Activated B cell treated with CpG ODN at 0.5 μM for 24 hours (primary cell): ENCODE data around the gene CYTL1. TPM values are rescaled to one million over a fixed set of nuclear protein-coding genes. Genes with fewer than 3 reads are reported as not detected.
"Not testable (repeated sequence)": the region's sequence is repeated elsewhere in the genome, so short reads cannot be mapped to it uniquely, and the experiment has no call there.

ENCODE experiments used
- ATAC-seq: fragments of 200-7000 bp; cut with Tn5 transposase; one replicate; pipeline ENCODE4 v1.10.0; 2021; ENCODE audit warnings: low read depth, mild to moderate bottlenecking, moderate library complexity
- CTCF ChIA-PET: fragments of 350-600 bp; sonication (Branson Sonifier 250); formaldehyde crosslinking; loops from one replicate; lab custom pipeline; 2021; ENCODE audit warnings: antibody characterized with exemption; lab: Charles Lee
- POLR2A ChIA-PET: fragments of 350-600 bp; sonication (Branson Sonifier 250); formaldehyde crosslinking; loops from one replicate; lab custom pipeline; 2021; ENCODE audit warnings: antibody characterized with exemption; lab: Charles Lee
- DNase-seq: peaks from one replicate; pipeline ENCODE4 v3.0.0; 2022
- H3K27ac Mint-ChIP-seq: one replicate; pipeline ENCODE4 v1.8.0; 2020; ENCODE audit warnings: mixed read lengths
- H3K27me3 Mint-ChIP-seq: one replicate; pipeline ENCODE4 v1.8.0; 2021; ENCODE audit warnings: mixed read lengths
- H3K36me3 Mint-ChIP-seq: one replicate; pipeline ENCODE4 v1.8.0; 2021; ENCODE audit warnings: low read depth, mixed read lengths
- H3K4me1 Mint-ChIP-seq: one replicate; pipeline ENCODE4 v1.8.0; 2021; ENCODE audit warnings: mixed read lengths
- H3K4me3 Mint-ChIP-seq: one replicate; pipeline ENCODE4 v1.8.0; 2020; ENCODE audit warnings: mild to moderate bottlenecking, mixed read lengths
- H3K9me3 Mint-ChIP-seq: one replicate; pipeline ENCODE4 v1.8.0; 2020; ENCODE audit warnings: mixed read lengths
- intact Hi-C: fragments of 100-400 bp; cut with micrococcal nuclease; formaldehyde crosslinking; loops from one replicate; pipeline ENCODE4 v1.15.1; 2024
- total RNA-seq: library from RNA; stranded (reverse); gene quantifications from 2 replicates; pipeline ENCODE4 v1.2.3, GENCODE V29; 2022
- TF ChIP-seq, protein P1 (sequence below): fragments of 200-600 bp; IDR thresholded peaks from one replicate; pipeline ENCODE4 v1.8.0; 2022; ENCODE audit warnings: antibody characterized with exemption, mild to moderate bottlenecking

Gene CYTL1
- total RNA-seq: not detected in 2 replicates

DNA sequence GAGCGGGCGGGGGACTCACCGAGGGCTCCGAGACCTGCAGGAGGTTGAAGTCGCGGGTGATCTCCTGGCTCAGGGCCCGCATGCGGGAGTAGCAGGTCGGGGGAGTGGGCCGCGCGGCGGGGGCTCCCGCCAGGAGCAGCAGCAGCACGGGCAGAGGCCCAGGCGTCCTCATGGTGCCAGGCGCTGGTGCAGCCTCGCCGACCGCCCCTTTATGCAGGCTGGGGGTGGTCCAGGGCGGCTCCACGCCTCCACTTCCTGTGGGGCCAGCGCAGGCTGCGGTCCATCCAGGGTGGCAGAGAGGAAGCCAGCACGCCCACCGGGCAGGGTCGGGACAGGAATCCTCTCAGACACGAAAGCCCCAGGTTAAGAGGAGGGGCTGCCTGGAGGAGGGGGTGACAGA is at the start of gene CYTL1:
CYTL1 (minus strand) TSS at position 185 of the 400 bp plus-strand sequence; CDS start at position 172, 13 bp downstream.
- DNase-seq (no peak), ATAC-seq (no peak)
- Mint-ChIP-seq H3K9me3 (peaks cover 4% of the 10 kb centered on the region), H3K27ac (no peak within 1 kb of the TSS), H3K4me3 (no peak within 1 kb of the TSS), H3K27me3 (peaks cover 27% of the 10 kb centered on the region), H3K4me1 (peaks cover 1% of the 10 kb centered on the region), H3K36me3 (no peaks in the 10 kb centered on the region)
- CTCF ChIA-PET: no interaction called here
- intact Hi-C loops: no loop called here
- POLR2A ChIA-PET: no interaction called here
- TF ChIP-seq, protein P1, sequence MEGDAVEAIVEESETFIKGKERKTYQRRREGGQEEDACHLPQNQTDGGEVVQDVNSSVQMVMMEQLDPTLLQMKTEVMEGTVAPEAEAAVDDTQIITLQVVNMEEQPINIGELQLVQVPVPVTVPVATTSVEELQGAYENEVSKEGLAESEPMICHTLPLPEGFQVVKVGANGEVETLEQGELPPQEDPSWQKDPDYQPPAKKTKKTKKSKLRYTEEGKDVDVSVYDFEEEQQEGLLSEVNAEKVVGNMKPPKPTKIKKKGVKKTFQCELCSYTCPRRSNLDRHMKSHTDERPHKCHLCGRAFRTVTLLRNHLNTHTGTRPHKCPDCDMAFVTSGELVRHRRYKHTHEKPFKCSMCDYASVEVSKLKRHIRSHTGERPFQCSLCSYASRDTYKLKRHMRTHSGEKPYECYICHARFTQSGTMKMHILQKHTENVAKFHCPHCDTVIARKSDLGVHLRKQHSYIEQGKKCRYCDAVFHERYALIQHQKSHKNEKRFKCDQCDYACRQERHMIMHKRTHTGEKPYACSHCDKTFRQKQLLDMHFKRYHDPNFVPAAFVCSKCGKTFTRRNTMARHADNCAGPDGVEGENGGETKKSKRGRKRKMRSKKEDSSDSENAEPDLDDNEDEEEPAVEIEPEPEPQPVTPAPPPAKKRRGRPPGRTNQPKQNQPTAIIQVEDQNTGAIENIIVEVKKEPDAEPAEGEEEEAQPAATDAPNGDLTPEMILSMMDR: no peak

DNA sequence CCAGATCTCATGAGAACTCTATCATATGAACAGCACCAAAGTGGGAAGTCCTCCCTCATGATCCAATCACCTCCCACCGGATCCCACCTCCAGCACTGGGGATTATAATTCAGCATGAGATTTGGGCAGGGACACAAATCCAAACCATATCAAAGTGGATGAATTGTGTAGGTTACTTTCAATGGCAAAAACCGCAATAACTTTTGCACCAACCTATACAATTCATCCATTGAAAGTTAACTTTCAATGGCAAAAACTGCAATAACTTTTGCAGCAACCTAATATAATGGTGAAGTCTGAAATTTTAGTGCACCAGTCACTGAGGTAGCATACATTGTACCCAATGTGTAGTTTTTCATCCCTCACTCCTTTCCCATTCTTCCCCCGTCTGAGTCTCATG is 48.6 kb upstream of the CYTL1 start:
- Mint-ChIP-seq H3K4me1 (no peaks in the 10 kb centered on the region), H3K36me3 (no peaks in the 10 kb centered on the region), H3K4me3 (no peak overlapping the region), H3K27ac (no peak overlapping the region), H3K9me3 (peaks cover 12% of the 10 kb centered on the region), H3K27me3 (peaks cover under 1% of the 10 kb centered on the region)
- intact Hi-C loops: no loop called here
- CTCF ChIA-PET: no interaction called here
- POLR2A ChIA-PET: no interaction called here
- ATAC-seq: no peak
- DNase-seq: no peak
- TF ChIP-seq, protein P1: no peak

- H3K36me3 Mint-ChIP-seq, H3K27me3 Mint-ChIP-seq, DNase-seq, H3K27ac Mint-ChIP-seq, CTCF ChIA-PET, POLR2A ChIA-PET, H3K4me1 Mint-ChIP-seq, H3K4me3 Mint-ChIP-seq, intact Hi-C loops: not testable (repeated sequence)
- peak; percentile 40 for ATAC-seq
- H3K9me3 Mint-ChIP-seq: peaks cover 12% of the 10 kb centered on the region
Observed at GRCh38 chr4:5066968-5067367, 47.7 kb upstream of the CYTL1 start.

- intact Hi-C loops: no loop called here
- TF ChIP-seq, protein P1: no peak
Observed at GRCh38 chr4:5066101-5066500, 46.8 kb upstream of the CYTL1 start.

DNA sequence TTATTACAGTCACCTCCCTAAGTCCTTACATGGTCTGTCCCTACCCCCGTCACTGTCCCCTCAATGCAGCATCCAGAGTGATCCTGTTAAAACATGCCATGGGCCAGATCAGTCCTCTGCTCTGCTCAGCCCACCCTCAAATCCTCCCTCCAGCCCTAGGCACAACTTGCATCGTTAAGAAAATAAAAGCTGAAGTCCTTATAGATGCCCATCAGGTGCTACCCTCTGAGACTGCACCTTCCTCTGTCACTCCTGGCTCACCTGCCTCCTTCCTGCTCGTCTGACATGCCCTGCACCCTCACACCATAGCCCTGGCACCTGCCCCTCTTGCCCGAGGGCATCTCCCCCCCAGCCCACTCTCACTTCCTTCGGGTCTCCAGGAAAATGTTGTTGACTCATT is 36.2 kb upstream of the CYTL1 start:
- H3K36me3 Mint-ChIP-seq: no peaks in the 10 kb centered on the region
- ATAC-seq (no peak), DNase-seq (no peak)
- H3K4me3 Mint-ChIP-seq: no peak overlapping the region
- H3K4me1 Mint-ChIP-seq: peaks cover 14% of the 10 kb centered on the region
- ChIA-PET CTCF (no interaction called here), POLR2A (no interaction called here)
- intact Hi-C loops: no loop called here
- TF ChIP-seq, protein P1: no peak
- H3K9me3 Mint-ChIP-seq: peaks cover 4% of the 10 kb centered on the region
- H3K27me3 Mint-ChIP-seq: peaks cover 13% of the 10 kb centered on the region
- no peak overlapping the region for H3K27ac Mint-ChIP-seq

More at GRCh38 chr4:5066101-5066500, 46.8 kb upstream of the CYTL1 start:
- Mint-ChIP-seq H3K27me3 (peaks cover 3% of the 10 kb centered on the region), H3K27ac (no peak overlapping the region), H3K9me3 (peaks cover 13% of the 10 kb centered on the region), H3K4me3 (no peak overlapping the region), H3K4me1 (no peaks in the 10 kb centered on the region), H3K36me3 (no peaks in the 10 kb centered on the region)
- DNase-seq (no peak), ATAC-seq (no peak)
- CTCF ChIA-PET: no interaction called here
- POLR2A ChIA-PET: no interaction called here

DNA sequence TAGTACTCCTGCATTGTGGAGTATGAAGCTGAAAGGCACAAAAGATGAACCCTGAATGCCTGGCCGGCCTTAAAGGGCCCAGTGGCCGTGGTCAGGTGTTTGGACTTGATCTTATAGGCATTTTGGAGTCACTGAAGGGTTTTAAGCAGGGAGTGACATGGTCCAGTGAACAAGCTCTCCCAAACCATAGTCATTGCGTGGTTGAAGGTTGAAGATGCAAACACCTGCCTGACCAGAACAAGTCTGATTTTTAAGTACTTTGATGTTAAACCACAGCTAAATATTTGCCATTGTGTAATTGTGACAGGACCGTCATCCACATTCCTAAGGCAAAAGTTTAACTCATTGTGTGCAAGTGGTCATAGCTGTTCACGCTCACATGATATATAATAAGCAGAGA is 35.3 kb upstream of the CYTL1 start:
- ChIA-PET CTCF (no interaction called here), POLR2A (no interaction called here)
- H3K4me1 Mint-ChIP-seq: peaks cover 17% of the 10 kb centered on the region
- no peak overlapping the region for H3K27ac Mint-ChIP-seq
- intact Hi-C loops: loop anchor here (5.0 kb wide), 1 partner anchor 192 kb away; no protein-coding TSS in a partner anchor
- ATAC-seq (no peak), DNase-seq (no peak)
- no peaks in the 10 kb centered on the region for H3K9me3 Mint-ChIP-seq
- TF ChIP-seq, protein P1: no peak
- H3K27me3 Mint-ChIP-seq: peaks cover 18% of the 10 kb centered on the region
- no peak overlapping the region for H3K4me3 Mint-ChIP-seq
- no peaks in the 10 kb centered on the region for H3K36me3 Mint-ChIP-seq
